HEK293 (cell line): ENCODE results near the gene CDC37L1.

ENCODE experiments used
- CTCF ChIA-PET: fragments of 350-600 bp; formaldehyde crosslinking; extraction: SDS; loops from one replicate; lab custom pipeline; 2021; ENCODE audit warnings: antibody characterized with exemption; lab: Yijun Ruan, JAX
- POLR2A ChIA-PET: fragments of 300-600 bp; formaldehyde crosslinking; extraction: SDS; loops from one replicate; lab custom pipeline; 2020; ENCODE audit warnings: antibody characterized with exemption, inconsistent platforms; lab: Yijun Ruan, JAX
- H3K27ac ChIP-seq: fragments of 200-500 bp; sonication (Bioruptor generic); 2 replicates; pipeline ENCODE4 v1.5.1; 2014; ENCODE audit warnings: low read depth, low read length, control low read depth, inconsistent platforms; ENCODE audit errors: extremely low read depth
- H3K36me3 ChIP-seq, 2 experiments: fragments of 200-500 bp in 1 of 2; sonication (Bioruptor generic) in 1 of 2; 1 replicate in 1 of 2; 2 replicates in 1 of 2; pipeline ENCODE4 v1.5.1; 2014 to 2017; ENCODE audit warnings: inconsistent platforms in 2 of 2, low read length in 2 of 2; ENCODE audit not compliant: control insufficient read depth in 2 of 2, insufficient read depth in 1 of 2
- H3K4me1 ChIP-seq: fragments of 200-500 bp; sonication (Bioruptor generic); 2 replicates; pipeline ENCODE4 v1.5.1; 2014; ENCODE audit warnings: mild to moderate bottlenecking, low read length, inconsistent platforms; ENCODE audit not compliant: control insufficient read depth, insufficient read depth
- H3K4me3 ChIP-seq: 2 replicates; pipeline ENCODE4 v1.5.1; 2011; ENCODE audit warnings: low read depth, mild to moderate bottlenecking, control low read depth, low read length, moderate library complexity
- H3K9me3 ChIP-seq: fragments of 200-500 bp; sonication (Bioruptor generic); 2 replicates; pipeline ENCODE4 v1.5.1; 2014; ENCODE audit warnings: low read depth, low read length, inconsistent platforms; ENCODE audit not compliant: control insufficient read depth, insufficient read depth
- CTCF ChIP-seq: fragments of 450-650 bp; formaldehyde crosslinking; IDR thresholded peaks from 2 replicates; pipeline ENCODE4 v1.5.1; 2016; ENCODE audit warnings: missing biosample characterization, missing genetic modification characterization
- EGR2 ChIP-seq: fragments of 450-650 bp; formaldehyde crosslinking; IDR thresholded peaks from 2 replicates; pipeline ENCODE4 v1.5.1; 2016; ENCODE audit warnings: low read depth, missing biosample characterization, missing genetic modification characterization
- IKZF3 ChIP-seq: fragments of 450-650 bp; IDR thresholded peaks from 2 replicates; pipeline ENCODE4 v1.5.0; 2018; ENCODE audit warnings: missing biosample characterization, mild to moderate bottlenecking, missing genetic modification characterization, moderate library complexity
- OSR2 ChIP-seq: fragments of 450-650 bp; formaldehyde crosslinking; IDR thresholded peaks from 2 replicates; pipeline ENCODE4 v1.5.1; 2016; ENCODE audit warnings: missing biosample characterization, missing genetic modification characterization
- OVOL3 ChIP-seq: fragments of 450-650 bp; formaldehyde crosslinking; IDR thresholded peaks from 2 replicates; pipeline ENCODE4 v1.5.1; 2016; ENCODE audit warnings: missing biosample characterization, missing genetic modification characterization
- PBX3 ChIP-seq: sonication (generic); formaldehyde crosslinking; IDR thresholded peaks from 2 replicates; pipeline ENCODE4 v1.8.1; 2022; ENCODE audit warnings: mild to moderate bottlenecking, moderate library complexity, missing genetic modification reagents
- PRDM1 ChIP-seq: fragments of 450-650 bp; formaldehyde crosslinking; IDR thresholded peaks from 2 replicates; pipeline ENCODE4; 2016; ENCODE audit warnings: missing biosample characterization, missing genetic modification characterization
- ZBTB8A ChIP-seq: fragments of 450-650 bp; formaldehyde crosslinking; IDR thresholded peaks from 2 replicates; pipeline ENCODE4 v1.5.1; 2016; ENCODE audit warnings: missing biosample characterization, missing genetic modification characterization
- ZEB2 ChIP-seq: fragments of 450-650 bp; formaldehyde crosslinking; IDR thresholded peaks from 2 replicates; pipeline ENCODE4 v1.5.1; 2016; ENCODE audit warnings: missing biosample characterization, missing genetic modification characterization
- ZFHX2 ChIP-seq: fragments of 450-650 bp; formaldehyde crosslinking; conservative IDR thresholded peaks from 2 replicates; pipeline ENCODE4 v1.5.1; 2016; ENCODE audit warnings: missing biosample characterization, missing genetic modification characterization
- ZNF132 ChIP-seq: fragments of 450-650 bp; formaldehyde crosslinking; IDR thresholded peaks from 2 replicates; pipeline ENCODE4 v1.5.1; 2017; ENCODE audit warnings: missing biosample characterization, missing genetic modification characterization, borderline replicate concordance
- ZNF140 ChIP-seq: fragments of 450-650 bp; formaldehyde crosslinking; IDR thresholded peaks from 2 replicates; pipeline ENCODE4 v1.5.1; 2016; ENCODE audit warnings: missing biosample characterization, missing genetic modification characterization
- ZNF18 ChIP-seq: fragments of 450-650 bp; formaldehyde crosslinking; IDR thresholded peaks from 2 replicates; pipeline ENCODE4 v1.5.1; 2016; ENCODE audit warnings: missing biosample characterization, missing genetic modification characterization
- ZNF19 ChIP-seq: fragments of 450-650 bp; formaldehyde crosslinking; IDR thresholded peaks from 2 replicates; pipeline ENCODE4; 2016; ENCODE audit warnings: missing biosample characterization, missing genetic modification characterization, low read depth
- ZNF214 ChIP-seq: fragments of 450-650 bp; formaldehyde crosslinking; IDR thresholded peaks from 2 replicates; pipeline ENCODE4 v1.5.1; 2017; ENCODE audit warnings: missing biosample characterization, mild to moderate bottlenecking, missing genetic modification characterization, borderline replicate concordance
- ZNF324 ChIP-seq: fragments of 450-650 bp; formaldehyde crosslinking; IDR thresholded peaks from 2 replicates; pipeline ENCODE4 v1.5.1; 2016; ENCODE audit warnings: missing biosample characterization, missing genetic modification characterization
- ZNF624 ChIP-seq: fragments of 450-650 bp; formaldehyde crosslinking; IDR thresholded peaks from 2 replicates; pipeline ENCODE4 v1.5.1; 2017; ENCODE audit warnings: missing biosample characterization, missing genetic modification characterization
- ZNF747 ChIP-seq: fragments of 450-650 bp; formaldehyde crosslinking; IDR thresholded peaks from 2 replicates; pipeline ENCODE4 v1.5.1; 2016; ENCODE audit warnings: missing biosample characterization, missing genetic modification characterization
- ZSCAN5A ChIP-seq: fragments of 450-650 bp; formaldehyde crosslinking; IDR thresholded peaks from 2 replicates; pipeline ENCODE4 v1.5.1; 2016; ENCODE audit warnings: missing biosample characterization, missing genetic modification characterization

CDC37L1 gene

GRCh38 chr9:4709380-4709779 is 30.0 kb downstream of the CDC37L1 start:
- H3K9me3 ChIP-seq = no peaks in the 10 kb centered on the region
- H3K27ac ChIP-seq = no peak overlapping the region
- no peak for TF ChIP-seq ZNF324
- no peak for TF ChIP-seq CTCF (tag by site-specific recombination)
- TF ChIP-seq ZNF624 = no peak
- no peak for TF ChIP-seq OVOL3
- TF ChIP-seq ZEB2 (tag by site-specific recombination) = no peak
- no peak for TF ChIP-seq ZNF19 (tag by site-specific recombination)
- TF ChIP-seq ZNF214 (tag by site-specific recombination) = no peak
- no peak for TF ChIP-seq ZNF747
- no peak for TF ChIP-seq ZNF140
- no peak for TF ChIP-seq PBX3
- no peak for TF ChIP-seq PRDM1 (tag by site-specific recombination)
- POLR2A ChIA-PET = no interaction called here
- no peak overlapping the region for H3K4me3 ChIP-seq
- no peaks in the 10 kb centered on the region for H3K4me1 ChIP-seq
- peaks cover 17 to 70% of the 10 kb centered on the region in 2 experiments for H3K36me3 ChIP-seq
- CTCF ChIA-PET = interaction anchor here (1.4 kb wide), 1 partner anchor 48 kb away, joined by 3 read pairs; no protein-coding TSS in a partner anchor

GRCh38 chr9:4713849-4714248 is 34.5 kb downstream of the CDC37L1 start:
- POLR2A ChIA-PET = no interaction called here
- H3K27ac ChIP-seq = no peak overlapping the region

More at GRCh38 chr9:4713849-4714248, 34.5 kb downstream of the CDC37L1 start:
- TF ChIP-seq ZFHX2 (tag by site-specific recombination) = peak; percentile 87
- TF ChIP-seq IKZF3 (tag by site-specific recombination) = no peak
- peak; percentile 53; the same call in 1 of the 2 replicates for TF ChIP-seq ZEB2 (tag by site-specific recombination)
- TF ChIP-seq ZNF18 (tag by site-specific recombination) = peak; percentile 56; the same call in 1 of the 2 replicates
- TF ChIP-seq ZSCAN5A = no peak
- peak; percentile 93 for TF ChIP-seq EGR2 (tag by site-specific recombination)
- TF ChIP-seq OSR2 = no peak
- no peak for TF ChIP-seq ZBTB8A (tag by site-specific recombination)
- no peak for TF ChIP-seq ZNF132 (tag by site-specific recombination)
- H3K9me3 ChIP-seq = no peaks in the 10 kb centered on the region
- CTCF ChIA-PET = interaction anchor here (0.6 to 1.0 kb wide), 3 partner anchors 109 to 1118 kb away, joined by 3 to 4 read pairs (median 3); no protein-coding TSS in a partner anchor
- peaks cover 19 to 91% of the 10 kb centered on the region in 2 experiments for H3K36me3 ChIP-seq
- no peak overlapping the region for H3K4me3 ChIP-seq
- no peaks in the 10 kb centered on the region for H3K4me1 ChIP-seq
